IMR-90 (cell line): Measurements from ENCODE around the gene CTPS2. TPM values are rescaled to one million over a fixed set of nuclear protein-coding genes. Genes with fewer than 3 reads are reported as not detected.

Experiments
- ATAC-seq: fragments of 200-7000 bp; cut with Tn5 transposase; 2 replicates; pipeline ENCODE4 v1.9.1; 2020; ENCODE audit warnings: low read depth, mild to moderate bottlenecking, moderate library complexity
- BruUV-seq: library from RNA; stranded (reverse); fragments of 400-500 nt; replicated peaks from 2 replicates; lab custom pipeline; 2021; lab: Mats Ljungman, UMichigan
- CTCF ChIA-PET: fragments of 300-600 bp; formaldehyde crosslinking; extraction: SDS; loops from one replicate; lab custom pipeline; 2021; ENCODE audit warnings: antibody characterized with exemption; lab: Yijun Ruan, JAX
- POLR2A ChIA-PET: fragments of 300-600 bp; sonication (Branson Sonifier 250); formaldehyde crosslinking; loops from one replicate; lab custom pipeline; 2022; ENCODE audit warnings: antibody characterized with exemption; ENCODE audit not compliant: unreplicated experiment; lab: Charles Lee
- DNase-seq: peaks from one replicate; pipeline ENCODE4 v3.0.0; 2013
- H2AFZ ChIP-seq: replicated peaks from 2 replicates; pipeline ENCODE3; 2013; ENCODE audit warnings: low read length, mild to moderate bottlenecking; ENCODE audit not compliant: poor library complexity
- H2AK5ac ChIP-seq: 2 replicates; pipeline ENCODE4 v1.6.1; 2013; ENCODE audit warnings: low read depth, low read length, inconsistent platforms
- H2AK9ac ChIP-seq: replicated peaks from 2 replicates; pipeline ENCODE3; 2013; ENCODE audit warnings: mild to moderate bottlenecking, low read depth, low read length, moderate library complexity; ENCODE audit not compliant: poor library complexity
- H2BK120ac ChIP-seq: 2 replicates; pipeline ENCODE4 v1.6.1; 2013; ENCODE audit warnings: low read depth, low read length, inconsistent platforms
- H2BK15ac ChIP-seq: 3 replicates; pipeline ENCODE4 v1.6.1; 2013; ENCODE audit warnings: low read depth, low read length, inconsistent platforms
- H2BK20ac ChIP-seq: 2 replicates; pipeline ENCODE4 v1.6.1; 2013; ENCODE audit warnings: low read depth, mild to moderate bottlenecking, inconsistent platforms, low read length, moderate library complexity
- H2BK5ac ChIP-seq: 2 replicates; pipeline ENCODE4 v1.6.1; 2013; ENCODE audit warnings: mild to moderate bottlenecking, low read depth, low read length, inconsistent platforms; ENCODE audit not compliant: poor library complexity, severe bottlenecking
- H3K14ac ChIP-seq: replicated peaks from 2 replicates; pipeline ENCODE4 v1.6.1; 2013; ENCODE audit warnings: low read depth, low read length, inconsistent platforms
- H3K18ac ChIP-seq: 2 replicates; pipeline ENCODE4 v1.6.1; 2013; ENCODE audit warnings: low read depth, low read length, control low read depth
- H3K23ac ChIP-seq: 2 replicates; pipeline ENCODE4 v1.6.1; 2013; ENCODE audit warnings: low read depth, low read length, inconsistent platforms
- H3K27ac ChIP-seq: 2 replicates; pipeline ENCODE4 v1.5.1; 2013; ENCODE audit warnings: mild to moderate bottlenecking, control low read depth, low read length; ENCODE audit not compliant: insufficient read depth
- H3K27me3 ChIP-seq: 2 replicates; pipeline ENCODE4 v1.6.1; 2013; ENCODE audit warnings: low read length; ENCODE audit not compliant: control insufficient read depth, insufficient read depth
- H3K36me3 ChIP-seq: 2 replicates; pipeline ENCODE4 v1.6.1; 2013; ENCODE audit warnings: low read length, mixed read lengths; ENCODE audit not compliant: control insufficient read depth, insufficient read depth
- H3K4ac ChIP-seq: 2 replicates; pipeline ENCODE4 v1.6.1; 2013; ENCODE audit warnings: low read depth, low read length, inconsistent platforms
- H3K4me1 ChIP-seq: 2 replicates; pipeline ENCODE4 v1.6.1; 2013; ENCODE audit warnings: low read length, mixed read lengths; ENCODE audit not compliant: control insufficient read depth, insufficient read depth
- H3K4me2 ChIP-seq: 2 replicates; pipeline ENCODE4 v1.6.1; 2013; ENCODE audit warnings: low read depth, mild to moderate bottlenecking, control low read depth, low read length, moderate library complexity
- H3K4me3 ChIP-seq: 2 replicates; pipeline ENCODE4 v1.5.1; 2013; ENCODE audit warnings: low read depth, mild to moderate bottlenecking, control low read depth, low read length, moderate library complexity; ENCODE audit not compliant: insufficient read depth
- H3K56ac ChIP-seq: 2 replicates; pipeline ENCODE4 v1.6.1; 2013; ENCODE audit warnings: low read length, inconsistent platforms; ENCODE audit not compliant: insufficient read depth; ENCODE audit errors: extremely low read depth
- H3K79me1 ChIP-seq, 2 experiments: 2 replicates each; pipeline ENCODE4 v1.6.1; 2013; ENCODE audit warnings: low read length in 2 of 2, inconsistent platforms in 1 of 2, low read depth in 1 of 2
- H3K9ac ChIP-seq: 2 replicates; pipeline ENCODE4 v1.6.1; 2013; ENCODE audit warnings: low read depth, low read length, control low read depth
- H3K9me1 ChIP-seq: 2 replicates; pipeline ENCODE4 v1.6.1; 2013; ENCODE audit warnings: low read length, inconsistent platforms; ENCODE audit not compliant: insufficient read depth
- H3K9me3 ChIP-seq: 2 replicates; pipeline ENCODE4 v1.6.1; 2013; ENCODE audit warnings: low read length; ENCODE audit not compliant: control insufficient read depth, insufficient read depth
- H4K20me1 ChIP-seq: 2 replicates; pipeline ENCODE4 v1.6.1; 2013; ENCODE audit warnings: low read length, inconsistent platforms; ENCODE audit not compliant: insufficient read depth
- H4K5ac ChIP-seq: 2 replicates; pipeline ENCODE4 v1.6.1; 2013; ENCODE audit warnings: mild to moderate bottlenecking, low read depth, low read length, control low read depth
- H4K8ac ChIP-seq, 2 experiments: 2 replicates each; pipeline ENCODE4 v1.6.1; 2013; ENCODE audit warnings: low read depth in 2 of 2, low read length in 2 of 2, control low read depth in 1 of 2, inconsistent platforms in 1 of 2
- H4K91ac ChIP-seq: 2 replicates; pipeline ENCODE4 v1.6.1; 2013; ENCODE audit warnings: low read depth, low read length, inconsistent platforms; ENCODE audit not compliant: insufficient read depth
- BHLHE40 ChIP-seq: fragments of 150-350 bp; IDR thresholded peaks from 2 replicates; pipeline ENCODE4 v1.6.1; 2016; ENCODE audit warnings: mild to moderate bottlenecking, low read depth, low read length
- CEBPB ChIP-seq: IDR thresholded peaks from 2 replicates; pipeline ENCODE4 v1.6.1; 2012; ENCODE audit warnings: low read depth, low read length, improper control_type of control experiment
- CHD1 ChIP-seq: IDR thresholded peaks from 2 replicates; pipeline ENCODE4 v1.6.1; 2012; ENCODE audit warnings: low read depth, low read length, improper control_type of control experiment
- CTCF ChIP-seq: conservative IDR thresholded peaks from 2 replicates; pipeline ENCODE4 v1.5.1; 2012; ENCODE audit warnings: mild to moderate bottlenecking, low read depth, low read length, improper control_type of control experiment
- ELK1 ChIP-seq: fragments of 150-350 bp; IDR thresholded peaks from 2 replicates; pipeline ENCODE4 v1.6.1; 2016; ENCODE audit warnings: low read depth, mild to moderate bottlenecking, low read length, moderate library complexity, borderline replicate concordance
- FOS ChIP-seq: fragments of 150-350 bp; IDR thresholded peaks from 2 replicates; pipeline ENCODE4 v1.6.1; 2016; ENCODE audit warnings: low read depth, low read length
- MAFK ChIP-seq: IDR thresholded peaks from 2 replicates; pipeline ENCODE4 v1.6.1; 2012; ENCODE audit warnings: low read depth, low read length, improper control_type of control experiment
- MAZ ChIP-seq: IDR thresholded peaks from 2 replicates; pipeline ENCODE4 v1.6.1; 2012; ENCODE audit warnings: low read depth, mild to moderate bottlenecking, low read length, improper control_type of control experiment, moderate library complexity, borderline replicate concordance
- MXI1 ChIP-seq: IDR thresholded peaks from 2 replicates; pipeline ENCODE4 v1.6.1; 2012; ENCODE audit warnings: low read depth, mild to moderate bottlenecking, low read length, moderate library complexity, borderline replicate concordance
- NFE2L2 ChIP-seq: fragments of 150-350 bp; IDR thresholded peaks from 2 replicates; pipeline ENCODE4 v1.6.1; 2016; ENCODE audit warnings: low read depth, mild to moderate bottlenecking, low read length
- POLR2A ChIP-seq: IDR thresholded peaks from 2 replicates; pipeline ENCODE4 v1.6.1; 2012; ENCODE audit warnings: mild to moderate bottlenecking, low read depth, low read length
- RAD21 ChIP-seq: IDR thresholded peaks from 2 replicates; pipeline ENCODE4 v1.6.1; 2012; ENCODE audit warnings: low read length, improper control_type of control experiment
- RCOR1 ChIP-seq: IDR thresholded peaks from 2 replicates; pipeline ENCODE4 v1.6.1; 2012; ENCODE audit warnings: mild to moderate bottlenecking, low read length, improper control_type of control experiment; ENCODE audit not compliant: insufficient replicate concordance
- RFX5 ChIP-seq: IDR thresholded peaks from 2 replicates; pipeline ENCODE4 v1.8.0; 2012; ENCODE audit warnings: low read depth, mild to moderate bottlenecking, low read length, moderate library complexity
- SMC3 ChIP-seq: fragments of 150-350 bp; IDR thresholded peaks from 2 replicates; pipeline ENCODE4 v1.6.1; 2016; ENCODE audit warnings: low read depth, mild to moderate bottlenecking, antibody characterized with exemption, low read length, moderate library complexity
- USF2 ChIP-seq: fragments of 150-350 bp; IDR thresholded peaks from 2 replicates; pipeline ENCODE4 v1.6.1; 2017; ENCODE audit warnings: mild to moderate bottlenecking, antibody characterized with exemption, low read length, low read depth
- WGBS, 2 experiments: methylation state at CpG; one replicate each; pipeline versions ENCODE4 v1.1.5 to v1.1.7; 2013; ENCODE audit warnings: missing lambda C conversion rate in 2 of 2; ENCODE audit not compliant: insufficient read length in 1 of 2; ENCODE audit errors: extremely low coverage in 2 of 2; 5-methylcytosine and 5-hydroxymethylcytosine counted together
- dilution Hi-C: fragments of 300-500 bp; cut with HindIII; formaldehyde crosslinking; loops from one replicate; pipeline ENCODE4 v1.14.3; 2018; ENCODE audit warnings: low sequenced_read_pairs; ENCODE audit not compliant: unreplicated experiment
- in situ Hi-C: fragments of 300-500 bp; cut with MboI; formaldehyde crosslinking; loops from 3 replicates; pipeline ENCODE4 v1.14.3; 2019; ENCODE audit warnings: low sequenced_read_pairs, inconsistent platforms, mixed read lengths
- intact Hi-C: fragments of 100-400 bp; cut with micrococcal nuclease; formaldehyde crosslinking; loops from 2 replicates; pipeline ENCODE4 v1.10.0; 2022
- polyA plus RNA-seq, 3 experiments: library from polyadenylated mRNA; depleted of rRNA; stranded (reverse); fragments of >200 nt; gene quantifications; 2 replicates each; pipeline ENCODE4 v1.2.3, GENCODE V29; 2012; ENCODE audit warnings: low replicate concordance in 1 of 3
- total RNA-seq: library from RNA; depleted of rRNA; stranded (reverse); fragments of >200 nt; gene quantifications from 2 replicates; pipeline ENCODE4 v1.2.3, GENCODE V29; 2012

Gene CTPS2
- total and polyA plus RNA-seq, 2 of the 4 experiments (the other 2 are of a cell fraction) = 6.0 to 13.1 TPM

- H2BK5ac ChIP-seq = no peak overlapping the region
- H4K8ac ChIP-seq = no peak overlapping the region
- no peak overlapping the region for H3K23ac ChIP-seq
- H3K18ac ChIP-seq = no peak overlapping the region
- no peak overlapping the region for H2AK9ac ChIP-seq
- no peak overlapping the region for H2BK15ac ChIP-seq
- POLR2A ChIA-PET = no interaction called here
- no peak overlapping the region for H3K9ac ChIP-seq
- peaks cover 6% of the 10 kb centered on the region; the same call in 1 of the 2 replicates for H3K27me3 ChIP-seq
- no peaks in the 10 kb centered on the region for H3K4me1 ChIP-seq
- CTCF ChIA-PET = no interaction called here
- no TSS peak for BruUV-seq
- no peak overlapping the region for H2AK5ac ChIP-seq
- H3K27ac ChIP-seq = no peak overlapping the region
- H4K5ac ChIP-seq = no peak overlapping the region
- no peaks in the 10 kb centered on the region for H3K9me3 ChIP-seq
- H3K36me3 ChIP-seq = no peaks in the 10 kb centered on the region
- no peak overlapping the region for H2BK120ac ChIP-seq
- dilution Hi-C loops (no loop called here), intact Hi-C loops (no loop called here), in situ Hi-C loops (no loop called here)
- no peak overlapping the region for H3K4me2 ChIP-seq
- no peaks in the 10 kb centered on the region for H4K20me1 ChIP-seq
- no peak overlapping the region for H3K4ac ChIP-seq
- H3K9me1 ChIP-seq = no peaks in the 10 kb centered on the region
- 70% methylated on average over 3 of the region's 8 CpGs; no CpG with 5 or more reads in 1 of the 2 experiments for WGBS, 2 experiments
- TF ChIP-seq RFX5 (no peak), ELK1 (no peak), MAZ (no peak), USF2 (no peak), NFE2L2 (no peak), FOS (no peak), RAD21 (no peak), CTCF (no peak), SMC3 (no peak), MAFK (no peak), CEBPB (no peak), POLR2A (no peak), CHD1 (no peak), BHLHE40 (no peak), MXI1 (no peak), RCOR1 (no peak)
- DNase-seq (no peak), ATAC-seq (no peak)
- H3K4me3 ChIP-seq = no peak overlapping the region
- H3K79me1 ChIP-seq = peaks cover 2 to 11% of the 10 kb centered on the region in 2 experiments; a peak in 2 of 4 replicates
- H3K56ac ChIP-seq = no peak overlapping the region
- no peak overlapping the region for H2AFZ ChIP-seq
- H2BK20ac ChIP-seq = no peak overlapping the region
- H3K14ac ChIP-seq = no peak overlapping the region
- no peak overlapping the region for H4K91ac ChIP-seq
These were observed 2.0 kb upstream of the CTPS2 start for GRCh38 chrX:16714504-16714903.
